ENCODE measurements around the gene IL13RA1. TPM values are rescaled to one million over a fixed set of nuclear protein-coding genes. Genes with fewer than 3 reads are reported as not detected.

IL13RA1 gene
- total and polyA plus RNA-seq, 7 experiments from 2014 or later, result 0.07 to 16.3 (median 1.1) TPM; not detected in 1

GRCh38 chrX:118717678-118718391, 9.6 kb upstream of the IL13RA1 start:
- ATAC-seq, result peak; percentile 63
- Mint-ChIP-seq H3K4me1 (peaks cover 0 to 5% (median 0%) of the 10 kb centered on the region in 7 donors), H3K27me3 (peaks cover 0 to 11% (median 5%) of the 10 kb centered on the region in 5 donors), H3K9me3 (peaks cover 0 to 3% (median 0%) of the 10 kb centered on the region in 11 donors), H3K36me3 (no peaks in the 10 kb centered on the region), H3K4me3 (no peak overlapping the region), H3K27ac (no peak overlapping the region)
- DNase-seq, result no peak
- H3K4me1 ChIP-seq (ENCODE audit: control insufficient read depth in 2 of 2, insufficient read depth in 2 of 2, low read length in 2 of 2), result no peaks in the 10 kb centered on the region
- H3K9me3 ChIP-seq (ENCODE audit: control insufficient read depth in 2 of 3, low read length in 3 of 3), result no peaks in the 10 kb centered on the region
- no peaks in the 10 kb centered on the region for H3K36me3 ChIP-seq (ENCODE audit: control insufficient read depth in 2 of 3, insufficient read depth in 3 of 3, low read length in 3 of 3)
- POLR2A ChIA-PET, result no interaction called here
- no peak overlapping the region for H3K27ac ChIP-seq (ENCODE audit: low read depth, low read length)
- intact Hi-C loops (cut with micrococcal nuclease), result no loop called here
- H3K27me3 ChIP-seq (ENCODE audit: control insufficient read depth in 2 of 2, insufficient read depth in 2 of 2, low read length in 2 of 2), result no peaks in the 10 kb centered on the region
- H3K4me3 ChIP-seq (ENCODE audit: low read length), result no peak overlapping the region
- CTCF ChIA-PET, result no interaction called here

- no peak overlapping the region for H3K4me3 Mint-ChIP-seq
- peaks cover 0 to 11% (median 5%) of the 10 kb centered on the region in 5 donors for H3K27me3 Mint-ChIP-seq
- H3K36me3 ChIP-seq (ENCODE audit: control insufficient read depth in 2 of 3, insufficient read depth in 3 of 3, low read length in 3 of 3), result no peaks in the 10 kb centered on the region
- peak overlapping the region in 1 of 9 donors; percentile 78 for H3K27ac Mint-ChIP-seq
- no peaks in the 10 kb centered on the region for H3K9me3 ChIP-seq (ENCODE audit: control insufficient read depth in 2 of 3, low read length in 3 of 3)
- no peak overlapping the region for H3K4me3 ChIP-seq (ENCODE audit: low read length)
- CTCF ChIA-PET, result no interaction called here
- POLR2A ChIA-PET, result no interaction called here
- no peaks in the 10 kb centered on the region for H3K36me3 Mint-ChIP-seq
- DNase-seq, result no peak
- H3K4me1 ChIP-seq (ENCODE audit: control insufficient read depth in 2 of 2, insufficient read depth in 2 of 2, low read length in 2 of 2), result no peaks in the 10 kb centered on the region
- peaks cover 0 to 3% (median 0%) of the 10 kb centered on the region in 11 donors for H3K9me3 Mint-ChIP-seq
- ATAC-seq, result peak; percentile 69
- no peaks in the 10 kb centered on the region for H3K27me3 ChIP-seq (ENCODE audit: control insufficient read depth in 2 of 2, insufficient read depth in 2 of 2, low read length in 2 of 2)
- intact Hi-C loops (cut with micrococcal nuclease), result no loop called here
- no peak overlapping the region for H3K27ac ChIP-seq (ENCODE audit: low read depth, low read length)
- peaks cover 0 to 7% (median 0%) of the 10 kb centered on the region in 7 donors for H3K4me1 Mint-ChIP-seq
These were observed 8.7 kb upstream of the IL13RA1 start for GRCh38 chrX:118718737-118719136.

- H3K27ac Mint-ChIP-seq, result no peak overlapping the region
- peaks cover 0 to 9% (median 0%) of the 10 kb centered on the region in 7 donors for H3K4me1 Mint-ChIP-seq
- Histone ChIP-seq H3K36me3 (ENCODE audit: control insufficient read depth in 2 of 3, insufficient read depth in 3 of 3, low read length in 3 of 3) (no peaks in the 10 kb centered on the region), H3K27me3 (ENCODE audit: control insufficient read depth in 2 of 2, insufficient read depth in 2 of 2, low read length in 2 of 2) (no peaks in the 10 kb centered on the region), H3K9me3 (ENCODE audit: control insufficient read depth in 2 of 3, low read length in 3 of 3) (no peaks in the 10 kb centered on the region), H3K4me3 (ENCODE audit: low read length) (no peak overlapping the region), H3K4me1 (ENCODE audit: control insufficient read depth in 2 of 2, insufficient read depth in 2 of 2, low read length in 2 of 2) (no peaks in the 10 kb centered on the region), H3K27ac (ENCODE audit: low read depth, low read length) (no peak overlapping the region)
- CTCF ChIA-PET, result no interaction called here
- no peak for ATAC-seq
- no peak overlapping the region for H3K4me3 Mint-ChIP-seq
- no peaks in the 10 kb centered on the region for H3K36me3 Mint-ChIP-seq
- H3K9me3 Mint-ChIP-seq, result peaks cover 0 to 3% (median 0%) of the 10 kb centered on the region in 11 donors
- no peak for DNase-seq
- peaks cover 0 to 14% (median 5%) of the 10 kb centered on the region in 5 donors for H3K27me3 Mint-ChIP-seq
- intact Hi-C loops (cut with micrococcal nuclease), result no loop called here
- POLR2A ChIA-PET, result no interaction called here
These were observed 7.2 kb upstream of the IL13RA1 start for GRCh38 chrX:118720058-118720707.

GRCh38 chrX:118723376-118723775, 4.0 kb upstream of the IL13RA1 start:
- H3K4me3 ChIP-seq (ENCODE audit: low read length), result no peak overlapping the region
- H3K4me3 Mint-ChIP-seq, result no peak overlapping the region
- H3K4me1 Mint-ChIP-seq, result peaks cover 0 to 7% (median 0%) of the 10 kb centered on the region in 7 donors
- DNase-seq, result no peak
- peaks cover 10 to 19% (median 16%) of the 10 kb centered on the region in 5 donors for H3K27me3 Mint-ChIP-seq
- H3K4me1 ChIP-seq (ENCODE audit: control insufficient read depth in 2 of 2, insufficient read depth in 2 of 2, low read length in 2 of 2), result peaks cover 0 to 5% of the 10 kb centered on the region in 2 donors
- H3K9me3 Mint-ChIP-seq, result peaks cover 0 to 3% (median 0%) of the 10 kb centered on the region in 11 donors
- peaks cover 0 to 6% of the 10 kb centered on the region in 2 donors for H3K27me3 ChIP-seq (ENCODE audit: control insufficient read depth in 2 of 2, insufficient read depth in 2 of 2, low read length in 2 of 2)
- ChIA-PET CTCF (no interaction called here), POLR2A (no interaction called here)
- ATAC-seq, result no peak
- no peaks in the 10 kb centered on the region for H3K9me3 ChIP-seq (ENCODE audit: control insufficient read depth in 2 of 3, low read length in 3 of 3)
- intact Hi-C loops (cut with micrococcal nuclease), result no loop called here
- H3K36me3 ChIP-seq (ENCODE audit: control insufficient read depth in 2 of 3, insufficient read depth in 3 of 3, low read length in 3 of 3), result no peaks in the 10 kb centered on the region
- H3K27ac ChIP-seq (ENCODE audit: low read depth, low read length), result no peak overlapping the region
- no peak overlapping the region for H3K27ac Mint-ChIP-seq
- no peaks in the 10 kb centered on the region for H3K36me3 Mint-ChIP-seq

GRCh38 chrX:118724365-118724764, 3.0 kb upstream of the IL13RA1 start:
- Histone ChIP-seq H3K9me3 (ENCODE audit: control insufficient read depth in 2 of 3, low read length in 3 of 3) (no peaks in the 10 kb centered on the region), H3K4me3 (ENCODE audit: low read length) (no peak overlapping the region), H3K27me3 (ENCODE audit: control insufficient read depth in 2 of 2, insufficient read depth in 2 of 2, low read length in 2 of 2) (peaks cover 0 to 6% of the 10 kb centered on the region in 2 donors), H3K36me3 (ENCODE audit: control insufficient read depth in 2 of 3, insufficient read depth in 3 of 3, low read length in 3 of 3) (no peaks in the 10 kb centered on the region), H3K4me1 (ENCODE audit: control insufficient read depth in 2 of 2, insufficient read depth in 2 of 2, low read length in 2 of 2) (peaks cover 0 to 5% of the 10 kb centered on the region in 2 donors), H3K27ac (ENCODE audit: low read depth, low read length) (no peak overlapping the region)
- H3K27me3 Mint-ChIP-seq, result peaks cover 10 to 26% (median 16%) of the 10 kb centered on the region in 5 donors
- CTCF ChIA-PET, result no interaction called here
- ATAC-seq (no peak), DNase-seq (no peak)
- peaks cover 0 to 7% (median 0%) of the 10 kb centered on the region in 7 donors for H3K4me1 Mint-ChIP-seq
- H3K27ac Mint-ChIP-seq, result no peak overlapping the region
- no peaks in the 10 kb centered on the region for H3K36me3 Mint-ChIP-seq
- H3K4me3 Mint-ChIP-seq, result no peak overlapping the region
- POLR2A ChIA-PET, result no interaction called here
- H3K9me3 Mint-ChIP-seq, result peaks cover 0 to 3% (median 0%) of the 10 kb centered on the region in 11 donors
- intact Hi-C loops (cut with micrococcal nuclease), result no loop called here

GRCh38 chrX:118724775-118725174, 2.6 kb upstream of the IL13RA1 start:
- intact Hi-C loops (cut with micrococcal nuclease), result no loop called here

More at GRCh38 chrX:118724775-118725174, 2.6 kb upstream of the IL13RA1 start:
- no peaks in the 10 kb centered on the region for H3K9me3 ChIP-seq (ENCODE audit: control insufficient read depth in 2 of 3, low read length in 3 of 3)
- H3K4me3 ChIP-seq (ENCODE audit: low read length), result no peak overlapping the region
- H3K27me3 Mint-ChIP-seq, result peaks cover 10 to 29% (median 16%) of the 10 kb centered on the region in 5 donors
- ATAC-seq, result no peak
- no peak overlapping the region for H3K27ac Mint-ChIP-seq
- peaks cover 0 to 6% of the 10 kb centered on the region in 2 donors for H3K27me3 ChIP-seq (ENCODE audit: control insufficient read depth in 2 of 2, insufficient read depth in 2 of 2, low read length in 2 of 2)
- no peak overlapping the region for H3K27ac ChIP-seq (ENCODE audit: low read depth, low read length)
- peaks cover 0 to 3% (median 0%) of the 10 kb centered on the region in 11 donors for H3K9me3 Mint-ChIP-seq
- H3K4me1 ChIP-seq (ENCODE audit: control insufficient read depth in 2 of 2, insufficient read depth in 2 of 2, low read length in 2 of 2), result peaks cover 0 to 5% of the 10 kb centered on the region in 2 donors
- H3K36me3 Mint-ChIP-seq, result no peaks in the 10 kb centered on the region
- POLR2A ChIA-PET, result no interaction called here
- DNase-seq, result no peak
- CTCF ChIA-PET, result no interaction called here
- H3K4me3 Mint-ChIP-seq, result no peak overlapping the region
- H3K36me3 ChIP-seq (ENCODE audit: control insufficient read depth in 2 of 3, insufficient read depth in 3 of 3, low read length in 3 of 3), result no peaks in the 10 kb centered on the region
- peaks cover 0 to 7% (median 0%) of the 10 kb centered on the region in 7 donors for H3K4me1 Mint-ChIP-seq

Data from naive thymus-derived CD4-positive, alpha-beta T cell (primary cell).